GM21786 (cell line): ENCODE data around the gene SUOX.
"Not testable (repeated sequence)": the region's sequence is repeated elsewhere in the genome, so short reads cannot be mapped to it uniquely, and the experiment has no call there.

Experiments used
- ATAC-seq: cut with Tn5 transposase; IDR thresholded peaks from one replicate; pipeline ENCODE4 v1.9.1; 2021; ENCODE audit not compliant: unreplicated experiment

The SUOX gene

DNA sequence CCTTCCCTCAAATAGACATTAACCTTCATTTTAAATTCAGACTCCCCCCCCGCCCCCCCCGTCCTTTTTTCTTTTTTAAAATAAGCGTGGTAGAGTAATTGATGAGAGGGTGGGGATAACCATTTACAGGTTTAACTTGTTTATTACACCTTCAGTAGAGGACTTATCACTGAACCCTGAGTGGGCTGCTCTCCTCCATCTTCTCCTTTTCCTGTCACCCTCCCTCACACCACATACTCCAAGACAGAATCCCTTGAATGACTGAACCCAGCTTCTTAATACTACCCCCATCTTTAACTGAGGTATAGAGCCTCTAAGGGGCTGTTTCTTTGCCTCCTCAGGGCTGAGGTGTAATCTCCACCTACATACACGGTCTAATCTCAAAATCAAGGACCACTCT, 20.1 kb downstream of the SUOX start:
- no peak for ATAC-seq

DNA sequence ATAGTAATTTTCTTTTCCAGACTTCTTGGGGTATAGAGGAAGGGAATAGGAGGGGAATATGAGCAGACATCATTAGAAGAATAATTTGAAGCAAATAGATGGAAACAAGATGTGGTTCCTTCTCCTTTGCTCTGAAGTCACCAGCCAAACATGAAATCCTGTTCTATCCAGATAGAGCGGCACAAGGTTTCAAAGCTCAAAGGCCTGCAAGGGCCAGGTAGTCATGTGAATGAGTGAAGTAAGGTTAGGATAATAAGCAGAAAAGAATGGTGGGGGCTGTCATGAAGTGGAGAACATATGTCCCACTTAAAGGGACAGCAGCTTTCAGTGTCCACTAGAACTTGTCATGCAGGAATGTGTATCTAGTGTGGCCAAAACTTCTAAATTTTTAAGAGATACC, 21.3 kb downstream of the SUOX start:
- no peak for ATAC-seq

GRCh38 chr12:56020423-56021184, 23.5 kb downstream of the SUOX start, which contains the start of gene IKZF4:
TSS of gene IKZF4 (plus strand) at chr12:56021043. CDS start at chr12:56021494, 451 bp downstream.
- no peak for ATAC-seq

GRCh38 chr12:56021889-56022497, 24.9 kb downstream of the SUOX start:
- ATAC-seq: no peak

GRCh38 chr12:56028511-56029165, 31.6 kb downstream of the SUOX start:
- no peak for ATAC-seq

DNA sequence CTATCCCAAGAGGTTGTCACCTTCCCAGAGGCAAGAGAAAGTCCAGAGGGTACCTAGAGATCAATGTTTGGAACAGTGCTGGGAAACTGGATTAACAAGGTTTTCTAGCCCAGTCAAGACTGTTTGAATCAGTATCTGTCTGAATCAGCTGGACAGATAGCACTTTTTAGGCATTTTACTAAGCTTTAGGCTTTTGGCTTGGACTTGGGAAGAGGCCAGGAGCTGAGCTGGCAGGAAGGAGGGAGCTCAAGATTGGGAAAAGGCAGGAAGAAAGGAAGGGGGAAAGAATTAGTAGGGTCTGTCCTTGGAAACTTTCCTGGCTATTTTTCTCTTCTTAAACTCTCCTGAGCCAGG, 32.1 kb downstream of the SUOX start:
- no peak for ATAC-seq

- no peak for ATAC-seq
These were observed 32.7 kb downstream of the SUOX start for GRCh38 chr12:56029666-56030293.

GRCh38 chr12:56031987-56032386, 34.9 kb downstream of the SUOX start:
- no peak for ATAC-seq

- ATAC-seq: no peak
These were observed 37.7 kb downstream of the SUOX start for GRCh38 chr12:56034586-56035332.

GRCh38 chr12:56037161-56037560, 40.1 kb downstream of the SUOX start:
- ATAC-seq: no peak

GRCh38 chr12:56038022-56038655, 41.1 kb downstream of the SUOX start:
- ATAC-seq: no peak

DNA sequence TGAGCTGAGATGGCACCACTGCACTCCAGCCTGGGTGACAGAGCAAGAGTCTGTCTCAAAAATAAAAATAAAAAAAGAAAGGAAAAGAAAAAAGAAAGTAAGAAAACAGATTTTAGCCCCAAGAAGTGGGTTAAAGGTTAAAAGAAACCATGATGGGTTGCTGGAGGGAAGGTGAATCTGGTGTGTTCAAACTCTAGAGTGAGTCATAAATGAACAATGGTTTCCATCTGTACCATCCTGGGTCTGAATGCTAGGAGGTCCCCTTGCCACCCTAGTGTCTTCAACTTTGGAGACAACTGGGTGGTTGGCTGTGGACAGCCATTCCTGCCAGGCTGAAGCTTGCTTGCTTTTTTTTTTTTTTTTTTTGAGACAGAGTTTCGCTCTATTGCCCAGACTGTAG, 43.1 kb downstream of the SUOX start:
- ATAC-seq: no peak

- ATAC-seq: no peak
These were observed 44.0 kb downstream of the SUOX start for GRCh38 chr12:56040963-56041551.

- peak; percentile 96 for ATAC-seq
These were observed 44.7 kb downstream of the SUOX start, which contains the start of gene RPS26 for GRCh38 chr12:56041552-56042429. TSS of gene RPS26 (plus strand) at chr12:56041918. CDS start at chr12:56042167, 249 bp downstream.

GRCh38 chr12:56042430-56042813, 45.3 kb downstream of the SUOX start:
- ATAC-seq: not testable (repeated sequence)

DNA sequence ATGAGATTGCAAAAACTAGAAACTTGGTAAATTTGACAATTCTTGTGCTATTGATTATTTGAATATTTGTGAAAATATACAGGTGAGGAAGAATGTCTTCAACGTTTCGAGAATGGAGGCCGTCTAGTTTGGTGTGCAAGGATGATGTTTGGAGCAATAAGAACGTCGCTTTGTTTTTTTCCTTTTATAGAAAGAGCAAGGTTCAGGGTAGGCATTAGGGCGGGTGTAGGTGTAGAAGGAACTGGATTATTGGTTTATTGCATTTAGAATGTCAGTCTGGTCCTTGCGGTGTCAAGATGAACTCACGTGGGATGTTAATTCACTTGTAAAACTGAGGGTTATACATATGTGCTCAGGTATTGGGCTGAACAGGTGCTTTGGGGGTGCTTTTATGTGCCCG, 45.8 kb downstream of the SUOX start:
- ATAC-seq: no peak

DNA sequence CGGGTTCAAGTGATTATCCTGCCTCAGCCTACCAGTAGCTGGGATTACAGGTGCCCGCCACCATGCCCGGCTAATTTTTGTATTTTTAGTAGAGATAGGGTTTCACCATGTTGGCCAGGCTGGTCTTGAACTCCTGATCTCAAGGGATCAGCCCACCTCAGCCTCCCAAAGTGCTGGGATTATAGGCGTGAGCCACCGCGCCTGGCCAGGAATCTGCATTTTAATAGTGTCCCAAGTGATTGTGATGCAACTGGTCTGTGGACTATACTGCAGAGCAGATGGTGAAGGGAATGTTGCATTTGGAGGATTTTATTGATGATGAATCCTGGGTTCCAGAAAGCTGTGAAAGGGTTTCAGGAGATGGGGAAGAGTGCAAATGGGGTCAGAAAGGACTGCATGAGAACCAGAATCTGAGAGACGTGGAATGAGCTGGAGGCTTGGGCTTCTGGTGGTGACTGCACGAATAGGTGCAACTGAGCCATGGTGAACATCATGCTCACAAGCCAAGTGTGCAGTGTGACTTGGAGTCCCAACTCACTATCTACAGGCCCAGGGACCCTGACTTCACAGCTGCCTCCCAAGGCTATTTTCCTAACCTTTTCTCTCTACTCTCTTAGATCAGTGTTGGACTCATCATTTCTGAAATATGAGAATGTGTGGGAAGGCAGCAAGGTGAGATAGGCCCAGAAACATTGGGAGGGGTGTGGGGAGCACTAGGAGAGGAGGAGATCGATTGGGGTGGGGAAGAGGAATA, 49.1 kb downstream of the SUOX start:
- ATAC-seq: no peak

- ATAC-seq: no peak
These were observed 56.4 kb downstream of the SUOX start for GRCh38 chr12:56053407-56053893.
